ENCODE results near the gene RBP5.

DNA sequence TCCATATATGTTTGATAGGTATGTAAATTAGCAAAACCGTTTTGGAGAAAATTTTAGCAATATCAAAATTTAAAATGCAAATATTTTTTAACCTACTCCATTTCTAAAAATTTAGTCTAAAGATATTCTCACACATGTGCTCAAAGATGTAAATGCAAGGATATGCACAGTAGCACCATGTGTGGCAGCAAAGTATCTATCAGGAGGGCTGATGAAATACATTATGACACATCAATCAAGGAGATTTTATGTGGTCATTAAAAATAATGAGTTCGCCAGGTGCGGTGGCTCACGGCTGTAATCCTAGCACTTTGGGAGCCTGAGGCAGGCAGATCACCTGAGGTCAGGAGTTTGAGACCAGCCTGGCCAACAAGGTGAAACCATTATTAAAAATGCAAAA is 28.4 kb downstream of the RBP5 start:
- TF ChIP-seq, protein P1, sequence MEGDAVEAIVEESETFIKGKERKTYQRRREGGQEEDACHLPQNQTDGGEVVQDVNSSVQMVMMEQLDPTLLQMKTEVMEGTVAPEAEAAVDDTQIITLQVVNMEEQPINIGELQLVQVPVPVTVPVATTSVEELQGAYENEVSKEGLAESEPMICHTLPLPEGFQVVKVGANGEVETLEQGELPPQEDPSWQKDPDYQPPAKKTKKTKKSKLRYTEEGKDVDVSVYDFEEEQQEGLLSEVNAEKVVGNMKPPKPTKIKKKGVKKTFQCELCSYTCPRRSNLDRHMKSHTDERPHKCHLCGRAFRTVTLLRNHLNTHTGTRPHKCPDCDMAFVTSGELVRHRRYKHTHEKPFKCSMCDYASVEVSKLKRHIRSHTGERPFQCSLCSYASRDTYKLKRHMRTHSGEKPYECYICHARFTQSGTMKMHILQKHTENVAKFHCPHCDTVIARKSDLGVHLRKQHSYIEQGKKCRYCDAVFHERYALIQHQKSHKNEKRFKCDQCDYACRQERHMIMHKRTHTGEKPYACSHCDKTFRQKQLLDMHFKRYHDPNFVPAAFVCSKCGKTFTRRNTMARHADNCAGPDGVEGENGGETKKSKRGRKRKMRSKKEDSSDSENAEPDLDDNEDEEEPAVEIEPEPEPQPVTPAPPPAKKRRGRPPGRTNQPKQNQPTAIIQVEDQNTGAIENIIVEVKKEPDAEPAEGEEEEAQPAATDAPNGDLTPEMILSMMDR (IDR thresholded peaks at IDR 0.05) = no peak
- TF ChIP-seq POLR2A (IDR thresholded peaks at IDR 0.05) = no peak

Measured in adrenal gland (tissue), 5 donors.